AG04449 (cell line): ENCODE measurements around the gene CCDC88B.

Source experiments
- CTCF ChIA-PET: fragments of 350-600 bp; formaldehyde crosslinking; extraction: SDS; loops from one replicate; lab custom pipeline; 2021; ENCODE audit warnings: antibody characterized with exemption; lab: Yijun Ruan, JAX
- POLR2A ChIA-PET: fragments of 400-600, 350-600 bp; formaldehyde crosslinking; extraction: SDS; loops from one replicate; lab custom pipeline; 2020; ENCODE audit warnings: antibody characterized with exemption, inconsistent platforms; lab: Yijun Ruan, JAX
- DNase-seq: peaks from one replicate; pipeline ENCODE4 v3.0.0-alpha.2; 2010; ENCODE audit warnings: low read depth, low spot score
- H3K4me3 ChIP-seq: 2 replicates; pipeline ENCODE4 v1.5.1; 2011; ENCODE audit warnings: low read depth, mild to moderate bottlenecking, control low read depth, low read length
- TF ChIP-seq, protein P1 (sequence below): IDR thresholded peaks from one replicate; pipeline ENCODE4 v1.5.1; 2011; ENCODE audit warnings: mild to moderate bottlenecking, moderate library complexity, low read length, control low read depth, inconsistent platforms; ENCODE audit not compliant: insufficient read depth; ENCODE audit errors: missing control alignments

The CCDC88B gene

DNA sequence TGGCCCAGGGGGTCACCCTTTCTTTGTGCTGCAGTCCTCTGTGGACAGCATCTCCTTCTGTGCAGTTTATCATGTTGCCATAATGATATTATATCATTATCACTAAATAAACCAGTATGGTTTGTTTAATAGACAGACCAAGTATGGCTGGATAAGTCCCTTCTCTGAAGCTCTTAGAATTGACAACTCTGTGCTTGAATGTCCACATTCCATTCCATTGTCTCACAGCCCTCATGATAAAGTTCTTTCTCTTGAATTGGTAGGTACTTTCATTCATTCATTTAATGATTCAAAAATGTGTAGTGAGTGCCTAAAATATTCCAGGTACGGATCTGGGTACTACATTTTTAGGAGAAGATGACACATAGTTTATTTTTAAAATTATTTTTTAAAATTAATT is 26.7 kb downstream of the CCDC88B start:
- POLR2A ChIA-PET: no interaction called here
- TF ChIP-seq, protein P1, sequence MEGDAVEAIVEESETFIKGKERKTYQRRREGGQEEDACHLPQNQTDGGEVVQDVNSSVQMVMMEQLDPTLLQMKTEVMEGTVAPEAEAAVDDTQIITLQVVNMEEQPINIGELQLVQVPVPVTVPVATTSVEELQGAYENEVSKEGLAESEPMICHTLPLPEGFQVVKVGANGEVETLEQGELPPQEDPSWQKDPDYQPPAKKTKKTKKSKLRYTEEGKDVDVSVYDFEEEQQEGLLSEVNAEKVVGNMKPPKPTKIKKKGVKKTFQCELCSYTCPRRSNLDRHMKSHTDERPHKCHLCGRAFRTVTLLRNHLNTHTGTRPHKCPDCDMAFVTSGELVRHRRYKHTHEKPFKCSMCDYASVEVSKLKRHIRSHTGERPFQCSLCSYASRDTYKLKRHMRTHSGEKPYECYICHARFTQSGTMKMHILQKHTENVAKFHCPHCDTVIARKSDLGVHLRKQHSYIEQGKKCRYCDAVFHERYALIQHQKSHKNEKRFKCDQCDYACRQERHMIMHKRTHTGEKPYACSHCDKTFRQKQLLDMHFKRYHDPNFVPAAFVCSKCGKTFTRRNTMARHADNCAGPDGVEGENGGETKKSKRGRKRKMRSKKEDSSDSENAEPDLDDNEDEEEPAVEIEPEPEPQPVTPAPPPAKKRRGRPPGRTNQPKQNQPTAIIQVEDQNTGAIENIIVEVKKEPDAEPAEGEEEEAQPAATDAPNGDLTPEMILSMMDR: no peak
- CTCF ChIA-PET: interaction anchor here (0.7 to 6.3 kb wide), 2 partner anchors 9 to 12 kb away, joined by 3 to 45 read pairs; no protein-coding TSS in a partner anchor
- no peak overlapping the region for H3K4me3 ChIP-seq
- no peak for DNase-seq

DNA sequence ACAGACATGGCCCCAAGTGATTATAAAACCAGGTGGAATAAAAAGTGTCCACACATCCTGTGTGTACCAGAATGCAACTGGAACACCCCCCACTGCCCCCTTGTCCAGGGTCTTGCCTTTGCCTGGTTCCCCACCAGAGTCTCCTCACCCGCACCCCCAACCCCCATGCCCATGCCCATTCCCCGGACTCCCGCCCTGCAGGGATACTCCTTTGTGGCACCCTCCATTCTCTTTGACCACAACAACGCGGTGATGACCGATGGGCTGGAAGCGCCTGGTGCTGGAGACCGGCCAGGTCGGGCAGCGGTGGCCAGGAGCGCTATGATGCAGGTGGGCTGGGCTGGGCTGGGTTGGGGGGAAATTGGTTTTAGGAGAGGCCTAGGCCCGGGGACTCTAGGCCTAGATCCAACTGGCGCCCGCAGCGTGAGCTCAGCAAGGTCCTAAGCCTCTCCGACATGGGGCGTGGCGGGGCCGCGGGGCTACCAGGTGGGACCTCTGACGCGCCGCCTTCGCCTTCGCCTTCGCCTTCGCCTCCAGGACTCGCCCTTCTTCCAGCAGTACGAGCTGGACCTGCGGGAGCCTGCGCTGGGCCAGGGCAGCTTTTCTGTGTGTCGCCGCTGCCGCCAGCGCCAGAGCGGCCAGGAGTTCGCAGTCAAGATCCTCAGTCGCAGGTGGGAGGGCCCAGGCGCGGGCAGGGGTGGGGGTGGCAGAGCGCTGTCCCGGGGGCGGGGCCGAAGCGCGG is 28.1 kb downstream of the CCDC88B start:
- DNase-seq: no peak
- POLR2A ChIA-PET: no interaction called here
- TF ChIP-seq, protein P1: no peak
- H3K4me3 ChIP-seq: no peak overlapping the region
- CTCF ChIA-PET: interaction anchor here (6.3 kb wide), 1 partner anchor 13 kb away, joined by 45 read pairs; no protein-coding TSS in a partner anchor

DNA sequence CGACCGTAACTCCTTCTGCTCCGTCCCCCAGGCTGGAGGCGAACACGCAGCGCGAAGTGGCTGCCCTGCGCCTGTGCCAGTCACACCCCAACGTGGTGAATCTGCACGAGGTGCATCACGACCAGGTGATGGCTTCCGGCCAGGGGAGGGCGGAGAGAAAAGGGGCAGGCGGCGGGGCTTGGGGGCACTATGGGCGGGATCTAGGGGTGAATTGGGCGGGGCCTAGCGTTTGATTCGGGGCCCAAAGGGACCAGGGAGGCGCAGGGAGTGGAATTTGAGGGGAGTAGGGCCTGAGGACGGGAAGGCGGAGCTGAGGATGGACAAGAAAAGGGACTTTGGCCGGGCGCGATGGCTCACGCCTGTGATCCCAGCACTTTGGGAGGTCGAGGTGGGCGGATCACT is 28.7 kb downstream of the CCDC88B start:
- no peak overlapping the region for H3K4me3 ChIP-seq
- TF ChIP-seq, protein P1: no peak
- no peak for DNase-seq
- ChIA-PET POLR2A (interaction anchor here (0.6 kb wide), 1 partner anchor 113 kb away, joined by 3 read pairs; no protein-coding TSS in a partner anchor), CTCF (interaction anchor here (1.1 to 6.3 kb wide), 2 partner anchors 10 to 14 kb away, joined by 3 to 45 read pairs; no protein-coding TSS in a partner anchor)

DNA sequence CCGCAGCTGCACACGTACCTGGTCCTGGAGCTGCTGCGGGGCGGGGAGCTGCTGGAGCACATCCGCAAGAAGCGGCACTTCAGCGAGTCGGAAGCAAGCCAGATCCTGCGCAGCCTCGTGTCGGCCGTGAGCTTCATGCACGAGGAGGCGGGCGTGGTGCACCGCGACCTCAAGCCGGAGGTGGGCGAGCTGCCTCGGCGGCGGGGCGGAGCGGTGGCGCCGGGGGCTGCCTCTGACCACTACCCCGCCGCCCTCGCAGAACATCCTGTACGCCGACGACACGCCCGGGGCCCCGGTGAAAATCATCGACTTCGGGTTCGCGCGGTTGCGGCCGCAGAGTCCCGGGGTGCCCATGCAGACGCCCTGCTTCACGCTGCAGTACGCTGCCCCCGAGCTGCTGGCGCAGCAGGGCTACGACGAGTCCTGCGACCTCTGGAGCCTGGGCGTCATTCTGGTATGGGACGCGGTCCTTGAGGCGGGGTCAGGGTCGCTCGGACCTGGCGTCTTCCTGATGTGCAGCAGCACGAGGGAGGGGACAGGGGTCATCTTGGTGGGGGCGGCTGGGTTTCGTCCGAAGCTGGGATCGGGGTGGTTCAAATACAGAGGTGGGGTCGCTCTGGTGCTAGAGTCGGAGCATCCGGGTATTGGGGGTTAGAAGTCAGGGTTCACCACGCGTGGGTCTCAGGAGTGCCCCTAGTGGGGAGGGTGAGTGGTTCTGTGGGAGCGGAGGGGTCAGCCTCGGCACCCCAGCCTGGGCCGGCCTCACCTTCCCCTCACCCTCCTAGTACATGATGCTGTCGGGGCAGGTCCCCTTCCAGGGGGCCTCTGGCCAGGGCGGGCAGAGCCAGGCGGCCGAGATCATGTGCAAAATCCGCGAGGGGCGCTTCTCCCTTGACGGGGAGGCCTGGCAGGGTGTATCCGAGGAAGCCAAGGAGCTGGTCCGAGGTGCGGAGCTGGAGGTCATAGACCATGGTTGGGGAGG is 29.7 kb downstream of the CCDC88B start:
- CTCF ChIA-PET: interaction anchor here (1.1 kb wide), 1 partner anchor 11 kb away, joined by 3 read pairs; no protein-coding TSS in a partner anchor
- TF ChIP-seq, protein P1: no peak
- POLR2A ChIA-PET: interaction anchor here (0.6 to 0.7 kb wide), 2 partner anchors 12 to 112 kb away, joined by 3 read pairs; no protein-coding TSS in a partner anchor
- no peak overlapping the region for H3K4me3 ChIP-seq
- no peak for DNase-seq

DNA sequence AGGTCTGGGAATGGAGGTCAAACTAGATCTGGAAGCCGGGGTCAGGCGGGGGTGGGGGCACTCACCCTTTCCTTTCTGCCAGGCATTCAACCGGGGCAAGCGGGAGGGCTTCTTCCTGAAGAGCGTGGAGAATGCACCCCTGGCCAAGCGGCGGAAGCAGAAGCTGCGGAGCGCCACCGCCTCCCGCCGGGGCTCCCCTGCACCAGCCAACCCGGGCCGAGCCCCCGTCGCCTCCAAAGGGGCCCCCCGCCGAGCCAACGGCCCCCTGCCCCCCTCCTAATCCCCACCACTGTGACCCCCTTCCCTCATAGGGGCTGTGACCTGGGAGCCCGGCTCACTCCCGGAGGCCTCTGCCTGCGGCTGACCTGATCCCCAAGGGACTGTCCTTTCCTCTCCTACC is 31.2 kb downstream of the CCDC88B start:
- TF ChIP-seq, protein P1: no peak
- H3K4me3 ChIP-seq: no peak overlapping the region
- ChIA-PET POLR2A (no interaction called here), CTCF (no interaction called here)
- no peak for DNase-seq
